A673 (cell line): Measurements from ENCODE around the gene ME3. TPM values are rescaled to one million over a fixed set of nuclear protein-coding genes. Genes with fewer than 3 reads are reported as not detected.

Experiments used
- BruUV-seq: library from RNA; stranded (reverse); fragments of 400-500 nt; replicated peaks from 2 replicates; lab custom pipeline; 2021; lab: Mats Ljungman, UMichigan
- CTCF ChIA-PET: fragments of 300-600 bp; sonication (Branson Sonifier 250); formaldehyde crosslinking; loops from one replicate; lab custom pipeline; 2022; ENCODE audit warnings: antibody characterized with exemption; lab: Charles Lee
- POLR2A ChIA-PET: fragments of 300-600 bp; sonication (Branson Sonifier 250); formaldehyde crosslinking; loops from one replicate; lab custom pipeline; 2022; ENCODE audit warnings: antibody characterized with exemption; ENCODE audit not compliant: low non-redundant PET; lab: Charles Lee
- DNase-seq: peaks from one replicate; pipeline ENCODE4 v3.0.0-alpha.2; 2015; ENCODE audit warnings: low spot score
- H3K27ac ChIP-seq: fragments of 200-600 bp; sonication (generic); 2 replicates; pipeline ENCODE4 v1.5.1; 2016; ENCODE audit warnings: mixed run types, low read depth, mild to moderate bottlenecking, mixed read lengths, antibody characterized with exemption, low read length; ENCODE audit not compliant: poor library complexity, severe bottlenecking
- H3K27me3 ChIP-seq: fragments of 200-600 bp; sonication (generic); replicated peaks from 2 replicates; pipeline ENCODE4 v1.6.1; 2017; ENCODE audit warnings: mixed run types, low read depth, mild to moderate bottlenecking, mixed read lengths, antibody characterized with exemption, low read length; ENCODE audit not compliant: insufficient read depth, poor library complexity
- H3K36me3 ChIP-seq: fragments of 200-600 bp; sonication (generic); 2 replicates; pipeline ENCODE4 v1.6.1; 2016; ENCODE audit warnings: mixed run types, mild to moderate bottlenecking, mixed read lengths, antibody characterized with exemption, low read length; ENCODE audit not compliant: insufficient read depth, poor library complexity, severe bottlenecking
- H3K4me1 ChIP-seq: fragments of 200-600 bp; sonication (generic); 2 replicates; pipeline ENCODE4 v1.6.1; 2017; ENCODE audit warnings: mixed run types, mild to moderate bottlenecking, mixed read lengths, antibody characterized with exemption, low read length; ENCODE audit not compliant: insufficient read depth, poor library complexity, severe bottlenecking
- H3K4me3 ChIP-seq: fragments of 200-600 bp; sonication (generic); 2 replicates; pipeline ENCODE4 v1.5.1; 2016; ENCODE audit warnings: low read depth, mixed run types, mild to moderate bottlenecking, mixed read lengths, low read length; ENCODE audit not compliant: poor library complexity, severe bottlenecking
- H3K9me3 ChIP-seq: fragments of 200-600 bp; sonication (generic); 2 replicates; pipeline ENCODE4 v1.6.1; 2016; ENCODE audit warnings: mixed run types, low read depth, mild to moderate bottlenecking, mixed read lengths, antibody characterized with exemption, low read length; ENCODE audit not compliant: poor library complexity, severe bottlenecking
- EZH2 ChIP-seq: fragments of 200-600 bp; sonication (generic); IDR thresholded peaks from 2 replicates; pipeline ENCODE4 v1.6.1; 2017; ENCODE audit warnings: borderline replicate concordance, low read depth, mild to moderate bottlenecking, mixed read lengths, antibody characterized with exemption, low read length; ENCODE audit not compliant: poor library complexity, severe bottlenecking
- intact Hi-C: fragments of 100-400 bp; cut with micrococcal nuclease; formaldehyde crosslinking; loops from one replicate; pipeline ENCODE4 v1.10.0; 2022; ENCODE audit not compliant: unreplicated experiment
- total RNA-seq: library from RNA; stranded (reverse); gene quantifications from 2 replicates; pipeline ENCODE4 v1.2.3, GENCODE V29; 2021
- TF ChIP-seq, protein P1 (sequence below): fragments of 300-800, 200-600 bp; sonication (generic); conservative IDR thresholded peaks from 2 replicates; pipeline ENCODE4 v1.5.1; 2017; ENCODE audit warnings: low read depth, mild to moderate bottlenecking, antibody characterized with exemption, low read length, moderate library complexity, mixed read lengths

The ME3 gene
- total RNA-seq, 1 experiment from 2014 or later = 7.6 TPM

GRCh38 chr11:86673872-86674750, 1.7 kb upstream of the ME3 start:
- no peaks in the 10 kb centered on the region for H3K36me3 ChIP-seq
- DNase-seq = no peak
- H3K27me3 ChIP-seq = no peaks in the 10 kb centered on the region
- H3K4me1 ChIP-seq = peaks cover 23% of the 10 kb centered on the region
- BruUV-seq = no TSS peak
- TF ChIP-seq, protein P1, sequence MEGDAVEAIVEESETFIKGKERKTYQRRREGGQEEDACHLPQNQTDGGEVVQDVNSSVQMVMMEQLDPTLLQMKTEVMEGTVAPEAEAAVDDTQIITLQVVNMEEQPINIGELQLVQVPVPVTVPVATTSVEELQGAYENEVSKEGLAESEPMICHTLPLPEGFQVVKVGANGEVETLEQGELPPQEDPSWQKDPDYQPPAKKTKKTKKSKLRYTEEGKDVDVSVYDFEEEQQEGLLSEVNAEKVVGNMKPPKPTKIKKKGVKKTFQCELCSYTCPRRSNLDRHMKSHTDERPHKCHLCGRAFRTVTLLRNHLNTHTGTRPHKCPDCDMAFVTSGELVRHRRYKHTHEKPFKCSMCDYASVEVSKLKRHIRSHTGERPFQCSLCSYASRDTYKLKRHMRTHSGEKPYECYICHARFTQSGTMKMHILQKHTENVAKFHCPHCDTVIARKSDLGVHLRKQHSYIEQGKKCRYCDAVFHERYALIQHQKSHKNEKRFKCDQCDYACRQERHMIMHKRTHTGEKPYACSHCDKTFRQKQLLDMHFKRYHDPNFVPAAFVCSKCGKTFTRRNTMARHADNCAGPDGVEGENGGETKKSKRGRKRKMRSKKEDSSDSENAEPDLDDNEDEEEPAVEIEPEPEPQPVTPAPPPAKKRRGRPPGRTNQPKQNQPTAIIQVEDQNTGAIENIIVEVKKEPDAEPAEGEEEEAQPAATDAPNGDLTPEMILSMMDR = no peak
- no peak for TF ChIP-seq EZH2
- H3K27ac ChIP-seq = no peak overlapping the region
- intact Hi-C loops = loop anchor here (5.0 kb wide), 3 partner anchors 128 to 243 kb away; partner anchors contain the start of gene PRSS23
- no peaks in the 10 kb centered on the region for H3K9me3 ChIP-seq
- ChIA-PET CTCF (no interaction called here), POLR2A (no interaction called here)
- no peak overlapping the region for H3K4me3 ChIP-seq

DNA sequence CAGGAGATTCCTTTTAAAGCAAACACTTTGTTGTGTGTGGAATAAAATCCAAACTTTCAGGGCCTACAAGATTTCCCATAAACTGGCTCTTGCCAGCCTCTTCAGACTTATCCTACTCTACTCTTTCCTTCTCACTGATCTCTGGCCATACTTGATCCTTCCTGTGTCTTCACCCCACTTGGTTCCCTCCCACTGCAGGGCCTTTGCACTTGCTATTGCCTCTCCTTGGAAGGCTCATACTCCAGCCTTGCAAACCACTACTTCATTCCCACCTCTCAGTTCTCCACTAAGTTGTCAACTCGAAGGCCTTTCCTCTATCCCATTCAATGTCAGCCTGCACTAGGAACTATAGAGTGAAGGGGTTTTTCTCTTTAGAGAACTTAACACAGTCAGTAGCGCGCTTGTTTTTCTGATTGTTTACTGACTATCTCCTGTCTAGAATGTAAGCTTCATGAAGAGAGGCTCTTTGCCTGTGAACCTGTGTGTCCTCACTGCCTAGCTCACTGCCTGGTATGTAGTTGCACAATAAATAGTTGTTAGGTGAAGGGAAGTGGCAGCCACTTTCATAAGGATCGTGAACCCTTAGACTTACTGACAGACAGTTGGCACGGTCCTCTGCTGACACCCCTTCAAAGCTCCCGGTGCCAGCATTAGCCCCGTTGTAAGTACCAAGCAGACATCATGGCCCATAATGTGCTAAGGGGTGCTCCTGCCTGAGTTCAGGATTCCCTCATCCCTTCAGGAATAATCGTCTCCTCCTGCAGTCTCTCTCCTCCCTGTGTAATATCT, 833 bp upstream of the ME3 start:
- intact Hi-C loops = loop anchor here (5.0 kb wide), 3 partner anchors 129 to 244 kb away; partner anchors contain the start of gene PRSS23
- Histone ChIP-seq H3K27ac (no peak overlapping the region), H3K36me3 (no peaks in the 10 kb centered on the region), H3K9me3 (no peaks in the 10 kb centered on the region), H3K4me3 (no peak overlapping the region), H3K4me1 (peaks cover 23% of the 10 kb centered on the region), H3K27me3 (no peaks in the 10 kb centered on the region)
- no peak for DNase-seq
- BruUV-seq = no TSS peak
- CTCF ChIA-PET = no interaction called here
- no peak for TF ChIP-seq EZH2
- TF ChIP-seq, protein P1 = no peak
- POLR2A ChIA-PET = interaction anchor here (0.6 kb wide), 1 partner anchor 255 kb away, joined by 3 read pairs; no protein-coding TSS in a partner anchor

DNA sequence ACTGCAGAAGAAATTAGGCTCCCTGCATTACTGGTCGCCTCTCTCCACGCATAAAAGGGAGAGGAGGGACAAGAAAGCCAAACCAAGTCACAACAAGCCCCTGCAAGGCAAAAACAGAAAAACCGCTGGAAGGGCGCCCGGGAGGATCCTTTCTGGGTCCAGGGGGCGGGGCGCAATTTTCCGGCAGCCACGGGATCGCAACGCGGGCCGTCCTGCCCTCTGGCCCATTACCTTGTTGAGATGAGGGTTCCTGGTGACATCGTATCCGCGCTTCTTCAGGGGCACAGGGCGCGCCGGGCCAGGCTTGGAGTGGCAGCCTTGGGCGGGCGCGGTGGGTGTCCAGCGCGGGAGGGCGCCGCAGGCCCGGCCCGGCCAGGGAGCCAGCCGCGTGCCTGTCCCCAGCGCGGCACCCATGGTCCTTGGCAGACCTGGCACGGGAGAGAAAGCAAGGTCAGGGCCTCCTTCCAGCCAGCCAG, 847 bp downstream of the ME3 start:
- ChIA-PET POLR2A (no interaction called here), CTCF (no interaction called here)
- intact Hi-C loops = loop anchor here (2.0 to 5.0 kb wide), 4 partner anchors 131 to 246 kb away; partner anchors contain the start of gene PRSS23
- peak overlapping the region; percentile 55 for H3K4me3 ChIP-seq
- no peak for TF ChIP-seq EZH2
- TF ChIP-seq, protein P1 = no peak
- no peaks in the 10 kb centered on the region for H3K36me3 ChIP-seq
- H3K9me3 ChIP-seq = no peaks in the 10 kb centered on the region
- peaks cover 23% of the 10 kb centered on the region for H3K4me1 ChIP-seq
- H3K27me3 ChIP-seq = no peaks in the 10 kb centered on the region
- H3K27ac ChIP-seq = peak overlapping the region; percentile 53
- no TSS peak for BruUV-seq
- DNase-seq = peak; percentile 63
